Activated CD8-positive, alpha-beta memory T cell treated with anti-CD3 and anti-CD28 coated beads, Interleukin-2, amount 50 U/mL, for 48 hours (primary cell): ENCODE measurements around the gene LNX1.
"Not testable (repeated sequence)": the region's sequence is repeated elsewhere in the genome, so short reads cannot be mapped to it uniquely, and the experiment has no call there.

Experiments
- DNase-seq: peaks from one replicate; pipeline ENCODE4 v3.0.0-alpha.2; 2020

LNX1 gene

GRCh38 chr4:53490161-53490956 is 100.9 kb downstream of the LNX1 start:
- no peak for DNase-seq

GRCh38 chr4:53489279-53489889 is 101.9 kb downstream of the LNX1 start:
- DNase-seq: no peak

- no peak for DNase-seq
These were observed 103.5 kb downstream of the LNX1 start for GRCh38 chr4:53487766-53488165.

GRCh38 chr4:53485658-53486040 is 105.6 kb downstream of the LNX1 start:
- DNase-seq: no peak

- DNase-seq: no peak
These were observed 106.2 kb downstream of the LNX1 start for GRCh38 chr4:53484911-53485657.

GRCh38 chr4:53483250-53483649 is 108.0 kb downstream of the LNX1 start:
- DNase-seq: no peak

GRCh38 chr4:53481586-53481985 is 109.7 kb downstream of the LNX1 start:
- DNase-seq: no peak

GRCh38 chr4:53480909-53481308 is 110.4 kb downstream of the LNX1 start:
- DNase-seq: no peak

GRCh38 chr4:53479736-53480525 is 111.4 kb downstream of the LNX1 start:
- no peak for DNase-seq

- no peak for DNase-seq
These were observed 112.4 kb downstream of the LNX1 start for GRCh38 chr4:53478671-53479456.

GRCh38 chr4:53477636-53478035 is 113.7 kb downstream of the LNX1 start:
- no peak for DNase-seq

- no peak for DNase-seq
These were observed 114.2 kb downstream of the LNX1 start for GRCh38 chr4:53477038-53477565.

- no peak for DNase-seq
These were observed 114.9 kb downstream of the LNX1 start for GRCh38 chr4:53476232-53477037.

- DNase-seq: not testable (repeated sequence)
These were observed 124.7 kb downstream of the LNX1 start for GRCh38 chr4:53466576-53466975.

GRCh38 chr4:53465891-53466290 is 125.4 kb downstream of the LNX1 start:
- DNase-seq: no peak

GRCh38 chr4:53465281-53465680 is 126.0 kb downstream of the LNX1 start:
- DNase-seq: no peak

GRCh38 chr4:53463340-53463739 is 127.9 kb downstream of the LNX1 start:
- DNase-seq: no peak

GRCh38 chr4:53461244-53461643 is 130.0 kb downstream of the LNX1 start:
- no peak for DNase-seq

- no peak for DNase-seq
These were observed 131.7 kb downstream of the LNX1 start for GRCh38 chr4:53459548-53459947.

GRCh38 chr4:53456178-53456577 is 135.1 kb downstream of the LNX1 start:
- no peak for DNase-seq

GRCh38 chr4:53455766-53456165 is 135.5 kb downstream of the LNX1 start:
- DNase-seq: no peak
